K562 (cell line): ENCODE data around the gene WDR64. TPM values are rescaled to one million over a fixed set of nuclear protein-coding genes. Genes with fewer than 3 reads are reported as not detected.

ENCODE experiments used
- ATAC-seq: fragments of 200-7000 bp; cut with Tn5 transposase; 3 replicates; pipeline ENCODE4 v1.9.1; 2020; ENCODE audit warnings: moderate library complexity
- BruUV-seq: library from RNA; stranded (reverse); fragments of 400-500 nt; replicated peaks from 2 replicates; lab custom pipeline; 2021; lab: Mats Ljungman, UMichigan
- CTCF ChIA-PET: fragments of 300-600 bp; formaldehyde crosslinking; extraction: SDS; loops from one replicate; lab custom pipeline; 2021; ENCODE audit warnings: low intra/inter-chr PET ratio; lab: Yijun Ruan, JAX
- POLR2A ChIA-PET: fragments of 300-600, 350-650 bp; sonication (Branson Sonifier 250); formaldehyde crosslinking; extraction: SDS; loops from one replicate; lab custom pipeline; 2021; ENCODE audit warnings: antibody characterized with exemption, inconsistent platforms; lab: Yijun Ruan, JAX
- DNase-seq, 4 experiments: peaks; one replicate each; pipeline versions ENCODE4 v3.0.0 to v3.0.0-alpha.2; 2011 to 2018; ENCODE audit warnings: low spot score in 3 of 4, mixed read lengths in 3 of 4; ENCODE audit errors: extremely low read depth in 1 of 4
- FAIRE-seq: peaks from 2 replicates; lab custom pipeline; 2011; peaks lifted over from hg19 to GRCh38; lab: Jason Lieb, UNC
- H2AFZ ChIP-seq: 2 replicates; pipeline ENCODE4 v1.6.0; 2011; ENCODE audit warnings: low read depth, low read length, control low read depth, inconsistent platforms
- H3K27ac ChIP-seq: fragments of 200-600 bp; 3 replicates; pipeline ENCODE4 v1.8.0; 2011; ENCODE audit warnings: low read depth, mild to moderate bottlenecking, control low read depth, inconsistent platforms, low read length, moderate library complexity, mixed read lengths; ENCODE audit errors: extremely low read depth
- H3K27me3 ChIP-seq, 2 experiments: fragments of 300-600 bp in 1 of 2; 2 replicates in 1 of 2; 3 replicates in 1 of 2; pipeline versions ENCODE4 v1.6.0 to v1.8.0; 2011; ENCODE audit warnings: inconsistent platforms in 2 of 2, low read length in 2 of 2, mild to moderate bottlenecking in 1 of 2, mixed read lengths in 1 of 2, moderate library complexity in 1 of 2; ENCODE audit not compliant: control insufficient read depth in 2 of 2, insufficient read depth in 2 of 2
- H3K36me3 ChIP-seq: fragments of 300-600 bp; 3 replicates; pipeline ENCODE4 v1.8.0; 2011; ENCODE audit warnings: mild to moderate bottlenecking, low read length, inconsistent platforms; ENCODE audit not compliant: control insufficient read depth, insufficient read depth
- H3K4me1 ChIP-seq, 2 experiments: fragments of 200-600 bp in 1 of 2; replicated peaks in 1 of 2; 2 replicates in 1 of 2; 3 replicates in 1 of 2; pipeline versions ENCODE4 v1.5.1 to v1.8.0; 2011; ENCODE audit warnings: inconsistent platforms in 2 of 2, low read length in 2 of 2, mild to moderate bottlenecking in 1 of 2, mixed read lengths in 1 of 2, moderate library complexity in 1 of 2; ENCODE audit not compliant: control insufficient read depth in 2 of 2, insufficient read depth in 2 of 2
- H3K4me2 ChIP-seq: 2 replicates; pipeline ENCODE4 v1.6.1; 2011; ENCODE audit warnings: low read length, control low read depth, inconsistent platforms, mixed read lengths; ENCODE audit not compliant: insufficient read depth
- H3K4me3 ChIP-seq: fragments of 200-600 bp; sonication (generic), shearing (Covaris generic); 2 replicates; pipeline ENCODE4 v1.5.1; 2016; ENCODE audit warnings: control low read depth, inconsistent platforms
- H3K79me2 ChIP-seq: fragments of 200-600 bp; 3 replicates; pipeline ENCODE4 v1.8.0; 2011; ENCODE audit warnings: low read length, inconsistent platforms; ENCODE audit not compliant: control insufficient read depth, insufficient read depth
- H3K9ac ChIP-seq, 2 experiments: 2 replicates each; pipeline versions ENCODE4 v1.6.0 to v1.6.1; 2011; ENCODE audit warnings: low read depth in 2 of 2, low read length in 2 of 2, control low read depth in 1 of 2, inconsistent platforms in 1 of 2, mild to moderate bottlenecking in 1 of 2, mixed read lengths in 1 of 2; ENCODE audit not compliant: insufficient read depth in 1 of 2
- H3K9me1 ChIP-seq: one replicate; pipeline ENCODE4 v1.6.0; 2011; ENCODE audit warnings: inconsistent platforms, mild to moderate bottlenecking, low read length, moderate library complexity; ENCODE audit not compliant: control insufficient read depth, insufficient read depth
- H3K9me3 ChIP-seq: replicated peaks from 2 replicates; pipeline ENCODE4 v1.5.1; 2011; ENCODE audit warnings: low read depth, low read length, inconsistent platforms; ENCODE audit not compliant: control insufficient read depth, insufficient read depth
- H4K20me1 ChIP-seq: replicated peaks from 2 replicates; pipeline ENCODE4 v1.6.1; 2011; ENCODE audit warnings: low read length, inconsistent platforms, mixed read lengths; ENCODE audit not compliant: control insufficient read depth, insufficient read depth
- ARNT ChIP-seq, 2 experiments: fragments of 450-650 bp; IDR thresholded peaks; 2 replicates each; pipeline ENCODE4 v1.6.1; 2016; ENCODE audit warnings: mild to moderate bottlenecking in 1 of 2
- CTCFL ChIP-seq: IDR thresholded peaks from 2 replicates; pipeline ENCODE4 v1.6.1; 2011; ENCODE audit warnings: borderline replicate concordance, low read depth, mild to moderate bottlenecking, moderate library complexity, low read length; ENCODE audit not compliant: insufficient read depth, poor library complexity, severe bottlenecking
- EP300 ChIP-seq: IDR thresholded peaks from 2 replicates; pipeline ENCODE4 v1.6.1; 2012; ENCODE audit warnings: low read length, improper control_type of control experiment
- LCOR ChIP-seq: sonication (generic); formaldehyde crosslinking; IDR thresholded peaks from 2 replicates; pipeline ENCODE4 v1.8.0; 2022; ENCODE audit warnings: mild to moderate bottlenecking, missing genetic modification reagents
- ZBTB40 ChIP-seq, 2 experiments: fragments of 450-650 bp in 1 of 2; sonication (generic) in 1 of 2; formaldehyde crosslinking in 1 of 2; IDR thresholded peaks; 2 replicates each; pipeline versions ENCODE4 v1.7.1 to v1.9.0; 2016 to 2022; ENCODE audit warnings: inconsistent platforms in 1 of 2, mild to moderate bottlenecking in 1 of 2, missing genetic modification reagents in 1 of 2
- ZNF589 ChIP-seq: fragments of 200-800 bp; sonication (Bioruptor generic); IDR thresholded peaks from 2 replicates; pipeline ENCODE4 v1.6.1; 2016; ENCODE audit warnings: low read depth, missing genetic modification characterization, missing compliant biosample characterization
- WGBS: fragments of 100-300 bp; shearing (Covaris generic); methylation state at CpG from one replicate; pipeline ENCODE4 v1.1.6; 2016; ENCODE audit warnings: low coverage, mixed read lengths; ENCODE audit not compliant: insufficient coverage; ENCODE audit errors: missing lambda C conversion rate; 5-methylcytosine and 5-hydroxymethylcytosine counted together
- in situ Hi-C: fragments of 300-500 bp; cut with MboI; formaldehyde crosslinking; loops from 4 replicates; pipeline ENCODE4 v1.15.0; 2018; ENCODE audit warnings: inconsistent platforms, mixed read lengths
- intact Hi-C: fragments of 100-400 bp; cut with micrococcal nuclease; formaldehyde crosslinking; loops from 2 replicates; pipeline ENCODE4 v1.14.2; 2022
- polyA plus RNA-seq, 8 experiments: library from polyadenylated mRNA; depleted of rRNA in 4 of 8; stranded (reverse) in 5 of 8; unstranded in 3 of 8; fragments of >200 nt; fragmentation: Nextera tagmentation in 2 of 8; fragmentation: Illumina TruSeq in 1 of 8; extraction: Ambion mirVana in 2 of 8; extraction: Trizol in 1 of 8; gene quantifications; 2 replicates each; pipeline versions ENCODE4 v1.2.1 to v1.2.3, GENCODE V29; 2011 to 2014; ENCODE audit warnings: inconsistent platforms in 1 of 8, missing spikeins in 1 of 8
- total RNA-seq, 7 experiments: library from RNA; depleted of rRNA in 6 of 7; stranded (reverse); fragments of >200 nt in 6 of 7; fragmentation: Illumina TruSeq in 2 of 7; extraction: Trizol in 2 of 7; gene quantifications; 2 replicates each; pipeline versions ENCODE4 v1.2.1 to v1.2.3, GENCODE V29; 2011 to 2021; ENCODE audit warnings: low replicate concordance in 1 of 7

The WDR64 gene
- total and polyA plus RNA-seq, 9 of the 15 experiments (the other 6 are each of a cell fraction or from before 2014, with no cell fraction given) = 0.06 to 0.29 (median 0.19) TPM; not detected in 5

- TF ChIP-seq CTCFL = no peak
- TF ChIP-seq, all 486 proteins: peak for 4
These were observed 194.3 kb downstream of the WDR64 start (continued) for GRCh38 chr1:241846375-241846774.

- intact Hi-C loops (loop anchor here (1.0 to 5.0 kb wide), 2 partner anchors 237 to 330 kb away; partner anchors contain the start of gene FH), in situ Hi-C loops (no loop called here)
- ATAC-seq = peak; percentile 1; the same call in 1 of the 3 replicates
- Histone ChIP-seq H3K27me3 (no peaks in the 10 kb centered on the region), H2AFZ (peak overlapping the region; percentile 99), H4K20me1 (peaks cover 5% of the 10 kb centered on the region; the same call in 1 of the 2 replicates), H3K36me3 (peaks cover 31% of the 10 kb centered on the region), H3K9me1 (no peaks in the 10 kb centered on the region), H3K27ac (peak overlapping the region; percentile 87), H3K4me3 (peak overlapping the region; percentile 66), H3K9ac (peak overlapping the region in 1 of 2 experiments; percentile 96; a peak in 2 of 4 replicates), H3K79me2 (peaks cover 40% of the 10 kb centered on the region), H3K9me3 (no peaks in the 10 kb centered on the region), H3K4me1 (peaks cover 8 to 18% of the 10 kb centered on the region in 2 experiments; a peak in 3 of 5 replicates), H3K4me2 (peak overlapping the region; percentile 94)
- peak in 3 of 4 experiments; percentile 23 to 57 (median 51) for DNase-seq
- BruUV-seq = TSS peak; percentile 95
- ChIA-PET CTCF (interaction anchor here (1.2 kb wide), 1 partner anchor 316 kb away, joined by 11 read pairs; no protein-coding TSS in a partner anchor), POLR2A (interaction anchor here (0.6 to 1.7 kb wide), 11 partner anchors 8 to 331 kb away, joined by 3 to 7 read pairs (median 3); partner anchors contain the start of gene FH)
- FAIRE-seq = peak; percentile 35
- 7% methylated on average over 4 of the region's 4 CpGs for WGBS
- 0 out of 4 replicates have a peak, but pooled peaks of 1 of the 2 experiments have one; percentile 52 for TF ChIP-seq ARNT (IDR thresholded peaks at IDR 0.05)
- 0 out of 2 replicates have a peak, but pooled peaks have one; percentile 19 for TF ChIP-seq EP300
- TF ChIP-seq ZBTB40 (IDR thresholded peaks at IDR 0.05) = no peak
- no peak for TF ChIP-seq ZBTB40 (CRISPR knock-in tag; IDR thresholded peaks at IDR 0.05)
- TF ChIP-seq ZNF589 (CRISPR knock-in tag) = peak; percentile 63; the same call in 1 of the 2 replicates
- TF ChIP-seq LCOR (CRISPR knock-in tag) = 0 out of 2 replicates have a peak, but pooled peaks have one; percentile 4
These were observed 194.9 kb downstream of the WDR64 start for GRCh38 chr1:241846862-241847539.
